GM19099 (cell line): ENCODE data around the gene TRIM37.

ENCODE experiments used
- POLR2A ChIP-seq: IDR thresholded peaks from 3 replicates; pipeline ENCODE4 v1.6.1; 2011; ENCODE audit warnings: low read depth; ENCODE audit not compliant: insufficient read length; ENCODE audit errors: extremely low read depth

Gene TRIM37

DNA sequence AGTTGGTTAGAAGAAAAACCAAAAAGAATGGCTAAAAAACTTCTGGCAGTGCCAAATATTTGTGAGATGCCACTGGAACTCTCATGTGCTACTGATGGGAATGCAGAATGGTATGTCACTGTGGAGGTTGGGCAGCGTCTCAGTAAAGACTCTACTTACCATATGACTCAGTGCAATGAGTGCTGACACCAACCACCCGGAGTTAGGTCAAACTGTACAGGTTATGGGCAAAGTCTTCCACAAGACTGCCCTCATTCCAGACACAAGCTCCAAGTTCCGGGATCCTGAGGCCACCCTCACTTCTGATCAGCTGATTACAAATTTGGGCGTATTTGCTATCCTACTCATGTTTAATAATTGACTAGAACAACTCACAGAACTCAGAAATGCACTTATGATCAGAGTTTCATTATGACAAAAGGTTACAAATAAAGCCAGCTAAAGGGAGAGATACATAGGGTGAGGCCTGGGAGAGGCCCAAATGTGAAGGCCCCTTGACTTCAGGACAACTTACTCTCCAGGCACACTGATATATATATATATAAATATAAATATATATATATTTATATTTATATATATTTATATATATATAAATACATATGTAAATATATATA lies 114.9 kb downstream of the TRIM37 start:
- no peak for TF ChIP-seq POLR2A

DNA sequence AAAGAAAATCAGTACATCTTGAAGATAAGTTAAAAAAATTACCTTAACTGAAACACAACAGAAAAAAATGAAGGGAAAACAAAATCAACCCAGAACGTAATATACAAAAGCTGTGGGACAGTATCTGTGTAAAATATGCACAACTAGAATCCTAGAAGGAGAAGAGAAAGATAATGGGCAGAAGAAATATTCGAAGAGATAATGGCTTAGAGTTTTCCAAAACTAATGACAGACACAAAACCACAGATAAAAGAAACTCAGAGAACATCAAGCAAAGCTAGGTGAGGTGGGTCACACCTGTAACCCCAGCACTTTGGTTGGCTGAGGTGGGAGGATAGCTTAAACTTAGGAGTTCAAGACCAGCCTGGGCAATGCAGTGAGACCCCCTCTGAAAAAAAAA lies 117.1 kb downstream of the TRIM37 start:
- no peak for TF ChIP-seq POLR2A

DNA sequence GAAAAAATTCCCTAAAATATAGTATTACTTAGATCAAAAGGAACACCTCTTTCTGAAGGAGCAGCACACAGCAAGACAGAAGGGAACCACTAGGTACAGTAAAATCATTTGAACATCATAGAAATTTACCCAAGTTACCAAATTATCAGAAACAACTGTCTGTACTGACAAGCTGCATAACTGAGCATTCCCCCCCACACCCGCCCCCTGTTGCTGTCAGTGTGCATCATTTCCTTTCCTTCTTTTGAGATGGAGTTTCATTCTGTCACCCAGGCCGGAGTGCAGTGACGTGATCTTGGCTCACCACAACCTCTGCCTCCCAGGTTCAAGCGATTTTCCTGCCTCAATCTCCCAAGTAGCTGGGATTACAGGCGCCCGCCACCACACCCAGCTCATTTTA lies 120.7 kb downstream of the TRIM37 start:
- TF ChIP-seq POLR2A = no peak

DNA sequence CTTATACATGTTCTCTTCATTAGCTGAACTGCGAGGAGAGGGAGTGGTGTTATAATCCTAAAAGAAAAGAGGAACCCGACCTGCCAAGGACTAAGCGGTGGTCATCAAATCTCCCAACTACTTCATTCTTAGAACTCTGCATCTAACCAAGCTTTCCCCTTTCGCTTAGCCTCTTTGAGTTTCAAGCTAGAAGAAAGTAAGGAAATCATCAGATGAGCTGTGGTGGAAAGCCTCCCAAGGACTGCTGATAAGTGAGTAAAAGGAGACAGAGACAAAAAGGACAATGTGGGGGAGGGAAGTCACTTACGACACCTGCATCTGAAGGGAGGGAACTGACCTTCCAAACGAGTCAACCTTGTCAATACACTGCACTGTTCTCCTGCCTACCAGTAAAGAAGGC lies 121.3 kb downstream of the TRIM37 start:
- no peak for TF ChIP-seq POLR2A

DNA sequence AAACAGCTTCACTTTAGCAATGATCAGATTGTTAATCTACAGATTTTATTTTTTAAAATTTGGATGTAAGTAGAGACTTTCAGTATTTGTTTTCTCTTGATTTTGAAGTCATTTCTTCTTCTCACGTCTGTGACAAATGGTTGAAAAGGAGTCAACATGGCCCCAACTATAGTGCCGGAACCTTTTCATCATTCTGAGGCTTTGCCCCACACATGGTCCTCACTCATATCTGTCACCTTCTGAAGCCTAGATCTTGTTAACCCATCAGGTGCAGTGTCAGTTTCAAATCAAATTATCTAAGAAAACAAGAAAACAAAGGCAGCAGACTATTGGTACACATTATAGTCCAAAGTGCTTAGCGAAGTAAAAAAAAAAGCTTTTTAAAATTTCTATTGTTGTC lies 124.1 kb downstream of the TRIM37 start:
- TF ChIP-seq POLR2A = no peak

DNA sequence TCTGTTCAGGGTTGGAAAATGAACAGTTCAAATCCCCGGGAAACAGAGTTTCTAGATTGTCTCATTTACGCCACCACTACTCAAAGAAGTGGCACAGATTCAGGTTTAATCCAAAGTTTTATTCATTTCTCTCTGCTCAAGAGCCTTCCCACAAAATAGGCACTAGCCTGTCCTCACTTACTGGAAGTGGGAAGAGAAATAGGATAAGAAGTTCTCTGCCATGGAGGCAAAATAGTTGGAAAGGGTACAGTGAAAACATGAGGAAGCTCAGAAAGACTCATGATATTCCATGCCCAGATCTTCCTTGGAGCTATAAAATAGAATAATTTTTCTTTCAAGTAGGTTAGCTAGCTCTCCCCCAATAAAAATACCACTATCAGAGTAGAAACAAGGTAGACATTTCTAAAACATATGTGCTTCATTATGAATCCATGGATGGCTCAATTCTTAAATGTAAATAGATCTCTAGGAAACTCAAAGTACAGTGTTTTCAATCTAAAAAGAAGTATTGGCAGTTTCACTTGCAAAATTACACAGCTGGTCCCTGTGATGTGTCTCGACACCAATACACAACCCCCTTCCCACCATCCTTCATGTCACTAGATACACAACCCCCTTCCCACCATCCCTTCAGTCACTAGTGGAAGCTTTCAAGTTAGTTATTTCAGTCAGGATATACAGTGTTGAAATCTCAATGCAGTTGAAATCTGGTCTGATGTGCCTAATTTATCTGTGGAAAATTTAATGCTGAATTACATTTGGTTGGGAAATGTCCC lies 125.8 kb downstream of the TRIM37 start:
- no peak for TF ChIP-seq POLR2A

DNA sequence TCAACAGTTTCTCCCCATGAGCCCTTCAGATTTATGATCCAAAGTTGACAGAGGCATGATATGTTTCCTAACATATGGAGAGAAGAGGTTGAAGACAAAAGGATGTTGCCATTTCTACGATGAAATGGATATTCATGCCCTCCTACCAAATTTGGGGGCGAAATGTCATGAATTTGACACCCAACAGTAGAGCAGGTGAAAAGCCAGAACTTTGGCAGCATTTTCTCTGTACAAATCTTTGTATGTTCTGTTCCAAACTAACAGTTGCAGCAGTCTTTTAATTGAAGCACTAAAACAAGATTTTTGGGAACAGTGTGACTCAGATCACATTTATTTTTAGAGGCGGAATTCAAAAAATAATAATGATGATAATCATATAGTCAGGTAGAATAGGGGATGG lies 130.1 kb downstream of the TRIM37 start:
- no peak for TF ChIP-seq POLR2A

DNA sequence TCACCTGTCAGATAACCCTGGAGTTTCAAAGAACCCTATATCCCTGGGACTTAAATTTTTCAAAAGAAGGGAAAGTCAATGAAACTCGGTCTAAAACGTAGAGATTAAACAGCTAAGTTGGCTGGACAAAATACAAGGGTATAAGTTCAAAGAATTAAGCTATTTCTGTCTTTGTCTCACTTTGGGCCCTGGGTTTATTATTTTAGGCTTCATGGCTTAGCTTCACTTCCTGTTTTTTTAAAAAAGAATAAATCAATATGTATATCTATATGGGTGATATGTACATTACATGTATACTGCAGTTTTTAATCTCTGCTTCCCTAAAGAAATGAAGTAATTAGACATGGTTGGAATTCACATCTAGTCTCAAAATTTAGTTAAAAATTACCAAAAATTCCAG lies 132.3 kb downstream of the TRIM37 start:
- TF ChIP-seq POLR2A = no peak

DNA sequence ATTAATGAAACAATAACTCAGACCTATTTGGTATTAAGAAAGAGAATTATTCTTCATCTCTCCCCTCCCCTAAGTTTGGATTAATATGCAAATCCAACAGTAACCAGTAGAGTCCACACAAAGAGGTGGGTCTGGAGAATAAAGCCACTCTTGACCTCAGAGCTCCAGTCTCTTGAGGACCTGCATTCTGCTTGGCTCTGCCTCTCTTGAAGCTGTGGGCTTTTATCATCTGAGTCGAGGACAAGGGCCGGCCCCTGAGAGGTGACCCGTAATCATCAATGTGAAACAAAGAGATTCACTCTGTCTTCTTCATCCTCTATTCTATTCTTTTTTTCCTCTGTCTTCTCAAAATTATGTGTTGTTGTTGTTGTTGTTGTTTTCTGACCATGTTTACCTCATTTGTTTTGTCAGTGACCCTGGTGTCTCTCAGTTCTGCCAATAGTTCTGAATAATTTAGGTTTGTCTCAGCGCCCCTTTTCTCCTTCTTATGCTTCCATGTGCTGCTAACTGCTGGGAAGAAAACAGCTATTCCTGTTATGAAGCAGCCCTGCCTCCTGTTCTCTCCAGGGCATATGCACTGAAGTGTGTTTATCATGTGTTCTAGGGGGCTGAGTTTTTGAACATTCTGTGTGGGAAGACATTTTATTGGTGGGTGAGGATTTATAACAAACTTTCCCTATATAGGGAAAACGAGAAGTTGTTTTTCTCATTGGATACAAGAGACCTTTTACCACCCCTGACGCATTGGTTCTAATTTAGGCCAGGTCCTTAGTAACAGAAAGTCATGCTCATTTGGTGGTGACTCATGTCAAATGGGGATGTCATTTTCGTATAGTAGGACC lies 135.8 kb downstream of the TRIM37 start:
- no peak for TF ChIP-seq POLR2A

DNA sequence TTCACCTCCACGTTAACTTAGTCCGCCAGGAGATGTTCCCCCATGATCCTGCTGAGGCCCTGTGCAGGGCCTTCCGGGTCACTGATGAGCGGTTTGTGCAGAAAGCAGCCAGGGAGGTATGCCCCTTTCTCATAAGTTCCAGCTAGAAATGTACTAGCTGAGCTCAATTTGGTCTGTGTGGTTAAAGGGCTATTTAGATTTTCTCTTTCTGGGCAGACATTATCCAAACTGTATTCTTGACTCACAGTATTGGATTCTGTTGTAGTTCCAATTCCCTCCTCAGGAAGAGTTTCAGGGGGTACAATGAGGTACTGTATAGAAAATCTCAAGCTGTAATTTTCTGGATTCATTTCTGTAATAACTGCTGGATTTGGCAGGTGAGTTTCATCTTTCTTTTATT lies 137.1 kb downstream of the TRIM37 start:
- TF ChIP-seq POLR2A = no peak

DNA sequence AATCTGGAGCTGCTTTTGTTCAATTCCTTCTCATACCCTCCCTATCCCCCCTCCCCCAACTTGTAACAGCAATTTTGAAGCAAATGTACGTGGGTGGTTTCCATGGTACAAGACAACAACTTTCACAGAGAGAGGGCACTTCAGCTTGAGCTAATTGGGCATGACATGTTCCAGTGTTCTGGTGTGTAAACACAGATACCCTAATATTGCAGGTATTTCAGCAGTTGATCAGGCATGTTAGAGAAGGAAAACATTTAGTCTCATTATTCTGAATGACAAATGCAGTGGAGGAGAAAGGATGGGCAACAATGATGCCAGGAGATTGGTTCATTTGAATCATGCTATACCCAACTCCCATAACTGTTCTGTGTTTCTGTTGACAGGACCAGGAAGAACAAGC lies 137.5 kb downstream of the TRIM37 start:
- no peak for TF ChIP-seq POLR2A

DNA sequence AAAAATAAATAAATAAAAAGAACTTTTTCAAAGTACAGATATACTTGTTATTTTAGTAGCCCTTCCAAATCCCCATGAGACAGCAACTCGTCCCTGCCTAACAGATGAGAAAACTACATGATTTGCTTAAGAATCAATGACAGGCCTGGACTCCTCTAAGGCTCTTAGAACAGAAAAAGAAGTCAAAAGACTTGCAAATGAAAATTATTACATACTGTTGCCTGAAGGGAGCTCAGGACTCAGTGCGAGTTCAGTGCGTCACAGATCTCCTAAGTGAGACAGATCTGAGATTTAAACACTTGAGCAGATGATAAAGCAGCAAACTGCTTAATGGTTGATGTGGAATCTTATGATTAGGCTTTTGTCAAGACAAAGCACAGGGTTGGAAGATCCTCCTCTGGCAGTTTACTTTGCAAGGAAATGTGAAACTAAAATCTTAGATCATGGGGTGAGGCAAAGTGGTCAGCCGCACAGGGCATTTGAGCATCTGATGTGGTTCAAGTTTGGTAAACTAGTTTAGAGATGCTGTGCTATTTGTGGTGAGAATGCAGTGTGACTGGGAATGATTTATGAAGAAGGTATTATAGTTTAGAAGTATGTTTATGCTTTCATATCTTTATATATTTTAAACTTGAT lies 138.1 kb downstream of the TRIM37 start:
- no peak for TF ChIP-seq POLR2A

DNA sequence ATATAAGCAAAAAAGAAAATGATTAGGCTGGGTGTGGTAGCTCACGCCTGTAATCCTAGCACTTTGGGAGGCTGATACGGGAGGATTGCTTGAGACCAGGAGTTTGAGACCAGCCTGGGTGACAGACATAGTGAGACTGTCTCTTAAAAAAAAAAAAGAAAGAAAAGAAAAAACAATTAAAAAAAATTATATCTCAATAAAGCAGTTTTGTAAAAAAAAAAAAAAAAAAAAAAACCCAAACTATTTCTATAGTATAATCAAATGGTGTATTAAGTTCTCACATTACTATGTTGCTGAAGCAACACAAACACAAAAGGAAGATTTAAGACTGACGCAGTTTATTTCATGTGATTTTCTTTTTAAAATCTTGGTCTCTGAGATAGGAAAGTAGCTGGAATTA lies 140.5 kb downstream of the TRIM37 start:
- TF ChIP-seq POLR2A = no peak

DNA sequence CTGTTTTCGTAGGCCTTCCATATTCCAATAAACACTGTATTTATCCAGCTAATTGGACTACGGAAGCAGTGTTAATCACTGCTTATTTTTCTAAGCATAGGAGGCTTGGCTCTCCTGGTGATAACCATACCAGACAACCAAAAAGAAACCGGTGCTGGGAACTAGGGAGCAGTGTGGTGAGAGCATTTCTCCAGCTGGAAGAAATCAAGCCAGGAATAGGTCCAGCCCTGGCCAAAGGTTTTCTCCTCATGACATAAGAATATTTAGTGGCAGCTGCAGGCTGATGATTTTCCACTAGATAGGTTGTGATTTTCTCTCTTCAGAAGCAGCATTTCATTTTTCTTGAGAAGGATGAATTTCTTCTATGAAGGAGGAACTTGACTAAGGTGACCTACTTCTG lies 141.5 kb downstream of the TRIM37 start:
- TF ChIP-seq POLR2A = no peak

DNA sequence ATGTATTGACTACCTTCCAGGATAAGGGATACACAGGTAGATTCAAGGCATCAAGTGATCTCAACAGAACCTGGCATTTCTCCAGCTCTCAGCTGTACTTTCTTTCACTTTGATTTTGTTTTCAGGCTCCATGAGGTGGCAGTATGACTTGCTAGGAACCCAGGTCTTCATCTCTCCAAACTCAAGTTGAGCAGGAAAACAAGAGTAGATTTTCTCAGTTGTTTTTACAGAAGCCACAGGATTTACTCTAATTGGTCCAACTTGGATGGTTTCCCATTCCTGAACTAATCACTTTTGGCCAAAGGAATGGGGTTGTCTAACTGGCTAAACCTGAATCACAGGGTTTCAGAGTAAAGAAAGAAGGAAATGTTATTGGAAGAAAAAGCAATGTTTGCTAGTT lies 146.6 kb downstream of the TRIM37 start:
- TF ChIP-seq POLR2A = no peak
